ENCODE measurements around the gene DPP8.
"Not testable (repeated sequence)": the region's sequence is repeated elsewhere in the genome, so short reads cannot be mapped to it uniquely, and the experiment has no call there.

Gene DPP8

DNA sequence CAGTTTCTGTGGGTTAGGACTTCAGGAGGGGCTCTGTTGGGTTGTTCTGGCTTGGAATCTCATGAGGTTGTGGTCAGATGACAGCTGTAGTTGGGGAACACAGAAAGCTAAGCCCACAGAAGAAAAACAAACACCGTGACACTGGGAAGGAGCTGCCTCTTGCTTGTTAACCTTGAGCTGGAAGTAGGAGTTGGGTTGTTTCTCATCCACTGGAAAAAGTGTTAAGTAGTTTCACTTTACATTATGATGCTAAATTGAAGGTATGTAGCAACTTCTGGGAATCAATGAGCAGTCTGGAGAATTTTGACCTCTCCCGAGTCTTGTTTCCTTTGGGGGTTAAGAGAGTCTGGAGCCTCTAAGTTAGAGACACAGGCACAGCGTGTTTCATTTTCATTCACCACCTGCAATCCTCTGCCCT lies 33.2 kb upstream of the DPP8 start:
- no peak overlapping the region for H3K9ac ChIP-seq
- H3K4me1 ChIP-seq, result no peaks in the 10 kb centered on the region
- no peaks in the 10 kb centered on the region for H3K79me2 ChIP-seq
- H3K9me3 ChIP-seq (ENCODE audit: control insufficient read depth, low read length), result no peaks in the 10 kb centered on the region
- H3K27me3 ChIP-seq (ENCODE audit: control insufficient read depth, insufficient read depth, low read length), result no peaks in the 10 kb centered on the region
- TF ChIP-seq, protein P1, sequence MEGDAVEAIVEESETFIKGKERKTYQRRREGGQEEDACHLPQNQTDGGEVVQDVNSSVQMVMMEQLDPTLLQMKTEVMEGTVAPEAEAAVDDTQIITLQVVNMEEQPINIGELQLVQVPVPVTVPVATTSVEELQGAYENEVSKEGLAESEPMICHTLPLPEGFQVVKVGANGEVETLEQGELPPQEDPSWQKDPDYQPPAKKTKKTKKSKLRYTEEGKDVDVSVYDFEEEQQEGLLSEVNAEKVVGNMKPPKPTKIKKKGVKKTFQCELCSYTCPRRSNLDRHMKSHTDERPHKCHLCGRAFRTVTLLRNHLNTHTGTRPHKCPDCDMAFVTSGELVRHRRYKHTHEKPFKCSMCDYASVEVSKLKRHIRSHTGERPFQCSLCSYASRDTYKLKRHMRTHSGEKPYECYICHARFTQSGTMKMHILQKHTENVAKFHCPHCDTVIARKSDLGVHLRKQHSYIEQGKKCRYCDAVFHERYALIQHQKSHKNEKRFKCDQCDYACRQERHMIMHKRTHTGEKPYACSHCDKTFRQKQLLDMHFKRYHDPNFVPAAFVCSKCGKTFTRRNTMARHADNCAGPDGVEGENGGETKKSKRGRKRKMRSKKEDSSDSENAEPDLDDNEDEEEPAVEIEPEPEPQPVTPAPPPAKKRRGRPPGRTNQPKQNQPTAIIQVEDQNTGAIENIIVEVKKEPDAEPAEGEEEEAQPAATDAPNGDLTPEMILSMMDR (IDR thresholded peaks at IDR 0.05), result no peak
- H3K4me2 ChIP-seq (ENCODE audit: low read length), result no peak overlapping the region
- H2AFZ ChIP-seq, result no peak overlapping the region
- no peaks in the 10 kb centered on the region for H3K36me3 ChIP-seq (ENCODE audit: control insufficient read depth, insufficient read depth, low read length)
- no peak overlapping the region for H3K27ac ChIP-seq
- H3K4me3 ChIP-seq (ENCODE audit: low read depth, low read length), result no peak overlapping the region

- H3K9ac ChIP-seq; H2AFZ ChIP-seq; H3K79me2 ChIP-seq; H3K4me2 ChIP-seq (ENCODE audit: low read length); H3K36me3 ChIP-seq (ENCODE audit: control insufficient read depth, insufficient read depth, low read length); H3K4me1 ChIP-seq; H3K4me3 ChIP-seq (ENCODE audit: low read depth, low read length); H3K9me3 ChIP-seq (ENCODE audit: control insufficient read depth, low read length); H3K27me3 ChIP-seq (ENCODE audit: control insufficient read depth, insufficient read depth, low read length); H3K27ac ChIP-seq: not testable (repeated sequence)
Measured at GRCh38 chr15:65549288-65549687, 31.8 kb upstream of the DPP8 start.

DNA sequence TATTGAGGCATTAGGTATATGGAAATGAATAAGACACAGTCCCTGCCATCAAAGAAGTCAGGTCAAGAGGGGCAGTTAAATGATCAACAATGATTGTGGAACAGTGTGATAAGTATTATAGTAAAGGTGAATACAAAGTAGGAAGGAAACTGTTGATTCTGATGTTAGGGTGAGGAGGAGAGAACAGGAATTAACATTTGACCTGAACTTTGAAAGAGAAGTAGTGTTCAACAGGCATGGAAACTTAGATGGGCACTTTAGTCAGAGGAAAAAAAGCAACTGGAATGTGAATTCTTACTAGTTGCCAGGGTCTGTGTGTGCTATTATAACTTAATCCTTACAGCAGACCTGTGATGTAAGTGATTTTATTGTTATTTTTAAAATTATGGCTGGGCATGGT lies 30.4 kb upstream of the DPP8 start:
- Histone ChIP-seq H3K4me3 (ENCODE audit: low read depth, low read length) (no peak overlapping the region), H3K4me1 (no peaks in the 10 kb centered on the region), H2AFZ (no peak overlapping the region), H3K27ac (no peak overlapping the region), H3K9ac (no peak overlapping the region), H3K9me3 (ENCODE audit: control insufficient read depth, low read length) (no peaks in the 10 kb centered on the region), H3K4me2 (ENCODE audit: low read length) (no peak overlapping the region), H3K27me3 (ENCODE audit: control insufficient read depth, insufficient read depth, low read length) (no peaks in the 10 kb centered on the region), H3K79me2 (no peaks in the 10 kb centered on the region), H3K36me3 (ENCODE audit: control insufficient read depth, insufficient read depth, low read length) (no peaks in the 10 kb centered on the region)
- TF ChIP-seq, protein P1 (IDR thresholded peaks at IDR 0.05), result no peak

GRCh38 chr15:65541231-65541820 lies 23.8 kb upstream of the DPP8 start:
- no peaks in the 10 kb centered on the region for H3K79me2 ChIP-seq
- no peak overlapping the region for H3K9ac ChIP-seq
- TF ChIP-seq, protein P1 (IDR thresholded peaks at IDR 0.05), result no peak
- H3K9me3 ChIP-seq (ENCODE audit: control insufficient read depth, low read length), result no peaks in the 10 kb centered on the region
- H3K36me3 ChIP-seq (ENCODE audit: control insufficient read depth, insufficient read depth, low read length), result no peaks in the 10 kb centered on the region
- no peak overlapping the region for H3K4me3 ChIP-seq (ENCODE audit: low read depth, low read length)
- no peak overlapping the region for H2AFZ ChIP-seq
- no peaks in the 10 kb centered on the region for H3K27me3 ChIP-seq (ENCODE audit: control insufficient read depth, insufficient read depth, low read length)
- H3K4me1 ChIP-seq, result no peaks in the 10 kb centered on the region
- no peak overlapping the region for H3K27ac ChIP-seq
- no peak overlapping the region for H3K4me2 ChIP-seq (ENCODE audit: low read length)

DNA sequence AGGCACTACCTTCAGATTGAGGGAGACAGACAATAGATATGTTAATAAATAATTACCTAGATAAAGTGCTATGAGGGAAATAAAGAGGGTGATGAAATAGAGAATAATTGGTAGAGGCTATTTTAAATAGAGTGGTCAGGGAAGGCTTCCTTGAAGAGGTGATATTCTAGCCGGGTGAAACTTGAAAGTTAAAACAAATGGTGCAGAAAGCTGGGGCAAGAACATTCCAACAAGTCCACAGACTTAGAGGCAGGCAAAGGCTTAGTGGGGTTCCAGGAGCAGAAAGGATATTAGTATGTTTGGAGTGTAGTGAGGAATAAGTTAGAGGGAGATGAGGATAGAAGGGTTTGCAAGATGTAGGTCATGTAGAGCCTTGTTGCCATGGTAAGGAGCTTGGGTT lies 22.8 kb upstream of the DPP8 start:
- Histone ChIP-seq H3K4me1 (no peaks in the 10 kb centered on the region), H3K27me3 (ENCODE audit: control insufficient read depth, insufficient read depth, low read length) (no peaks in the 10 kb centered on the region), H3K36me3 (ENCODE audit: control insufficient read depth, insufficient read depth, low read length) (no peaks in the 10 kb centered on the region), H2AFZ (no peak overlapping the region), H3K9me3 (ENCODE audit: control insufficient read depth, low read length) (no peaks in the 10 kb centered on the region), H3K27ac (no peak overlapping the region), H3K4me3 (ENCODE audit: low read depth, low read length) (no peak overlapping the region), H3K9ac (no peak overlapping the region), H3K4me2 (ENCODE audit: low read length) (no peak overlapping the region), H3K79me2 (no peaks in the 10 kb centered on the region)
- TF ChIP-seq, protein P1 (IDR thresholded peaks at IDR 0.05), result no peak
